Measurements from ENCODE around the gene TCF12.

Gene TCF12

GRCh38 chr15:57030011-57030410 lies 111.6 kb downstream of the TCF12 start:
- Histone ChIP-seq H3K9me2 (replicated peaks; ENCODE audit: low read depth, low read length) (no peaks in the 10 kb centered on the region), H3K36me3 (ENCODE audit: insufficient read depth, low read length) (no peaks in the 10 kb centered on the region), H3K4me3 (ENCODE audit: low read length, poor library complexity, severe bottlenecking) (no peak overlapping the region), H3K9ac (ENCODE audit: low read depth, low read length, poor library complexity, severe bottlenecking) (no peak overlapping the region), H3K4me2 (ENCODE audit: low read depth, low read length, poor library complexity, severe bottlenecking) (no peak overlapping the region), H2AFZ (ENCODE audit: low read length) (no peak overlapping the region), H4K20me1 (ENCODE audit: insufficient read depth, low read length, poor library complexity, severe bottlenecking) (peaks cover 39% of the 10 kb centered on the region), H3F3A (ENCODE audit: low read depth) (no peaks in the 10 kb centered on the region), H3K4me1 (ENCODE audit: insufficient read depth, low read length, poor library complexity, severe bottlenecking) (peaks cover 6% of the 10 kb centered on the region), H3K79me2 (ENCODE audit: insufficient read depth, low read length) (peaks cover 78% of the 10 kb centered on the region), H3K27me3 (ENCODE audit: insufficient read depth, low read length, poor library complexity, severe bottlenecking) (no peaks in the 10 kb centered on the region), H3K9me3 (ENCODE audit: insufficient read depth, low read depth, low read length) (no peaks in the 10 kb centered on the region)
- TF ChIP-seq, protein P1, sequence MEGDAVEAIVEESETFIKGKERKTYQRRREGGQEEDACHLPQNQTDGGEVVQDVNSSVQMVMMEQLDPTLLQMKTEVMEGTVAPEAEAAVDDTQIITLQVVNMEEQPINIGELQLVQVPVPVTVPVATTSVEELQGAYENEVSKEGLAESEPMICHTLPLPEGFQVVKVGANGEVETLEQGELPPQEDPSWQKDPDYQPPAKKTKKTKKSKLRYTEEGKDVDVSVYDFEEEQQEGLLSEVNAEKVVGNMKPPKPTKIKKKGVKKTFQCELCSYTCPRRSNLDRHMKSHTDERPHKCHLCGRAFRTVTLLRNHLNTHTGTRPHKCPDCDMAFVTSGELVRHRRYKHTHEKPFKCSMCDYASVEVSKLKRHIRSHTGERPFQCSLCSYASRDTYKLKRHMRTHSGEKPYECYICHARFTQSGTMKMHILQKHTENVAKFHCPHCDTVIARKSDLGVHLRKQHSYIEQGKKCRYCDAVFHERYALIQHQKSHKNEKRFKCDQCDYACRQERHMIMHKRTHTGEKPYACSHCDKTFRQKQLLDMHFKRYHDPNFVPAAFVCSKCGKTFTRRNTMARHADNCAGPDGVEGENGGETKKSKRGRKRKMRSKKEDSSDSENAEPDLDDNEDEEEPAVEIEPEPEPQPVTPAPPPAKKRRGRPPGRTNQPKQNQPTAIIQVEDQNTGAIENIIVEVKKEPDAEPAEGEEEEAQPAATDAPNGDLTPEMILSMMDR (conservative IDR thresholded peaks at IDR 0.05; ENCODE audit: low read length): no peak
- no peak for TF ChIP-seq EZH2phosphoT487 (IDR thresholded peaks at IDR 0.05; ENCODE audit: borderline replicate concordance)

DNA sequence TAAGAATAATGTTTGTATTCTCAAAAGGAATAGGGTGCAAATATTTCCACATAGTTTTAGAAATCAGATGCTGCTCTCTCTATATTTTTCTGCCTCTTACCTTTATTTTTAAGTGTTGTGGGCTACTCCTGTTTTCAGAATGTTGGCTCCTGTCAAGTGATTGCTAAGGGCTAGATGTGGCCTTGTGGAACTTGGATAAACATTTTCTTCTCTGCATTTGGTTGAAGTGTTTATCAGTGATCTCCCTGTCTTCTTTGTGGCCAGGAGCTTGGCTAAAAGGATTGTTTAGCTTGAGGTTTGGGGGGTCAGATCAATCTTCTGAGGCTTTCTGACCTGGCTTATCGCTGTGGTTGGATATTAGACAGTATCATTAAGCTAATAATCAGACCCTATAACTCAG lies 112.6 kb downstream of the TCF12 start:
- H3K9ac ChIP-seq (ENCODE audit: low read depth, low read length, poor library complexity, severe bottlenecking): no peak overlapping the region
- peaks cover 9% of the 10 kb centered on the region for H3K4me1 ChIP-seq (ENCODE audit: insufficient read depth, low read length, poor library complexity, severe bottlenecking)
- H3K79me2 ChIP-seq (ENCODE audit: insufficient read depth, low read length): peaks cover 82% of the 10 kb centered on the region
- no peak overlapping the region for H2AFZ ChIP-seq (ENCODE audit: low read length)
- H3K4me2 ChIP-seq (ENCODE audit: low read depth, low read length, poor library complexity, severe bottlenecking): no peak overlapping the region
- TF ChIP-seq, protein P1 (conservative IDR thresholded peaks at IDR 0.05; ENCODE audit: low read length): no peak
- TF ChIP-seq EZH2phosphoT487 (IDR thresholded peaks at IDR 0.05; ENCODE audit: borderline replicate concordance): no peak
- H4K20me1 ChIP-seq (ENCODE audit: insufficient read depth, low read length, poor library complexity, severe bottlenecking): peaks cover 37% of the 10 kb centered on the region
- H3K27me3 ChIP-seq (ENCODE audit: insufficient read depth, low read length, poor library complexity, severe bottlenecking): no peaks in the 10 kb centered on the region
- no peaks in the 10 kb centered on the region for H3K9me3 ChIP-seq (ENCODE audit: insufficient read depth, low read depth, low read length)
- H3F3A ChIP-seq (ENCODE audit: low read depth): no peaks in the 10 kb centered on the region
- no peaks in the 10 kb centered on the region for H3K9me2 ChIP-seq (replicated peaks; ENCODE audit: low read depth, low read length)
- H3K36me3 ChIP-seq (ENCODE audit: insufficient read depth, low read length): no peaks in the 10 kb centered on the region
- H3K4me3 ChIP-seq (ENCODE audit: low read length, poor library complexity, severe bottlenecking): no peak overlapping the region

GRCh38 chr15:57031605-57032004 lies 113.2 kb downstream of the TCF12 start:
- H2AFZ ChIP-seq (ENCODE audit: low read length): no peak overlapping the region
- H3K27me3 ChIP-seq (ENCODE audit: insufficient read depth, low read length, poor library complexity, severe bottlenecking): no peaks in the 10 kb centered on the region
- no peaks in the 10 kb centered on the region for H3F3A ChIP-seq (ENCODE audit: low read depth)
- H3K9me3 ChIP-seq (ENCODE audit: insufficient read depth, low read depth, low read length): no peaks in the 10 kb centered on the region
- peaks cover 42% of the 10 kb centered on the region for H4K20me1 ChIP-seq (ENCODE audit: insufficient read depth, low read length, poor library complexity, severe bottlenecking)
- peaks cover 82% of the 10 kb centered on the region for H3K79me2 ChIP-seq (ENCODE audit: insufficient read depth, low read length)
- H3K9me2 ChIP-seq (replicated peaks; ENCODE audit: low read depth, low read length): no peaks in the 10 kb centered on the region
- TF ChIP-seq, protein P1 (conservative IDR thresholded peaks at IDR 0.05; ENCODE audit: low read length): no peak
- no peak for TF ChIP-seq EZH2phosphoT487 (IDR thresholded peaks at IDR 0.05; ENCODE audit: borderline replicate concordance)
- H3K4me3 ChIP-seq (ENCODE audit: low read length, poor library complexity, severe bottlenecking): no peak overlapping the region
- no peak overlapping the region for H3K9ac ChIP-seq (ENCODE audit: low read depth, low read length, poor library complexity, severe bottlenecking)
- H3K4me1 ChIP-seq (ENCODE audit: insufficient read depth, low read length, poor library complexity, severe bottlenecking): peaks cover 13% of the 10 kb centered on the region
- H3K36me3 ChIP-seq (ENCODE audit: insufficient read depth, low read length): no peaks in the 10 kb centered on the region
- no peak overlapping the region for H3K4me2 ChIP-seq (ENCODE audit: low read depth, low read length, poor library complexity, severe bottlenecking)
